Measurements from ENCODE around the gene BABAM2. TPM values are rescaled to one million over a fixed set of nuclear protein-coding genes. Genes with fewer than 3 reads are reported as not detected.

Gene BABAM2
- total and polyA plus RNA-seq, 4 donors: 9.9 to 17.0 (median 13.9) TPM

DNA sequence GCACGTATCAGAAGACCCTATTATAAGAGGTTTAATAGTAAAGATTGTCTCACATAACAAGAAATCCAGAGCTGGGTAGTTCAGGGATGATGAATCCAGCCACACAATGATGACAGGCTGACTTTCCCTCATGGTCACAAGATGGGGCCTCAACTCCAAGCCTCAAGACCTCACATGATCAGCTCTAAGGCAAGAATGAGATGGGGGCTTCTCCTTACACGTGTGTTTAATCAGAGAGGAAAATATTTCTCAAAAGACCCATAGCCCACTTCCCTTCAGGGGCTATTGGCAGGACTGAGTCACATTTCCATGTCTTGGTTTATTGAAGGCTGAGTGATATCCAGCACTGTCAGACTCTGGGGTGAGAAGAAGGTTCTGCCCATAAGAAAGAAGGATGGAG lies 402.0 kb downstream of the BABAM2 start:
- no peak for TF ChIP-seq RXRA (IDR thresholded peaks at IDR 0.05)
- no peak for TF ChIP-seq CTCF (IDR thresholded peaks at IDR 0.05; ENCODE audit: low read depth, low read length, missing input control)
- no peak for TF ChIP-seq RAD21 (IDR thresholded peaks at IDR 0.05)
- no peak for TF ChIP-seq EGR1 (IDR thresholded peaks at IDR 0.05; ENCODE audit: low read depth in 2 of 2)
- TF ChIP-seq, protein P1, sequence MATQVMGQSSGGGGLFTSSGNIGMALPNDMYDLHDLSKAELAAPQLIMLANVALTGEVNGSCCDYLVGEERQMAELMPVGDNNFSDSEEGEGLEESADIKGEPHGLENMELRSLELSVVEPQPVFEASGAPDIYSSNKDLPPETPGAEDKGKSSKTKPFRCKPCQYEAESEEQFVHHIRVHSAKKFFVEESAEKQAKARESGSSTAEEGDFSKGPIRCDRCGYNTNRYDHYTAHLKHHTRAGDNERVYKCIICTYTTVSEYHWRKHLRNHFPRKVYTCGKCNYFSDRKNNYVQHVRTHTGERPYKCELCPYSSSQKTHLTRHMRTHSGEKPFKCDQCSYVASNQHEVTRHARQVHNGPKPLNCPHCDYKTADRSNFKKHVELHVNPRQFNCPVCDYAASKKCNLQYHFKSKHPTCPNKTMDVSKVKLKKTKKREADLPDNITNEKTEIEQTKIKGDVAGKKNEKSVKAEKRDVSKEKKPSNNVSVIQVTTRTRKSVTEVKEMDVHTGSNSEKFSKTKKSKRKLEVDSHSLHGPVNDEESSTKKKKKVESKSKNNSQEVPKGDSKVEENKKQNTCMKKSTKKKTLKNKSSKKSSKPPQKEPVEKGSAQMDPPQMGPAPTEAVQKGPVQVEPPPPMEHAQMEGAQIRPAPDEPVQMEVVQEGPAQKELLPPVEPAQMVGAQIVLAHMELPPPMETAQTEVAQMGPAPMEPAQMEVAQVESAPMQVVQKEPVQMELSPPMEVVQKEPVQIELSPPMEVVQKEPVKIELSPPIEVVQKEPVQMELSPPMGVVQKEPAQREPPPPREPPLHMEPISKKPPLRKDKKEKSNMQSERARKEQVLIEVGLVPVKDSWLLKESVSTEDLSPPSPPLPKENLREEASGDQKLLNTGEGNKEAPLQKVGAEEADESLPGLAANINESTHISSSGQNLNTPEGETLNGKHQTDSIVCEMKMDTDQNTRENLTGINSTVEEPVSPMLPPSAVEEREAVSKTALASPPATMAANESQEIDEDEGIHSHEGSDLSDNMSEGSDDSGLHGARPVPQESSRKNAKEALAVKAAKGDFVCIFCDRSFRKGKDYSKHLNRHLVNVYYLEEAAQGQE (IDR thresholded peaks at IDR 0.05): no peak
- no peak for TF ChIP-seq HNF4G (IDR thresholded peaks at IDR 0.05)
- TF ChIP-seq, protein P2, sequence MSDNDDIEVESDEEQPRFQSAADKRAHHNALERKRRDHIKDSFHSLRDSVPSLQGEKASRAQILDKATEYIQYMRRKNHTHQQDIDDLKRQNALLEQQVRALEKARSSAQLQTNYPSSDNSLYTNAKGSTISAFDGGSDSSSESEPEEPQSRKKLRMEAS (IDR thresholded peaks at IDR 0.05): no peak
- no peak for TF ChIP-seq FOXA2 (IDR thresholded peaks at IDR 0.05)
- TF ChIP-seq SP1 (IDR thresholded peaks at IDR 0.05): no peak
- no peak for TF ChIP-seq JUND (IDR thresholded peaks at IDR 0.05)
- no peak for TF ChIP-seq YY1 (IDR thresholded peaks at IDR 0.05)
- no peak for TF ChIP-seq HNF4A (conservative IDR thresholded peaks at IDR 0.05)
- no peak for TF ChIP-seq NR2F2 (IDR thresholded peaks at IDR 0.05)
- TF ChIP-seq GABPA (IDR thresholded peaks at IDR 0.05 in 1 of 2, conservative IDR thresholded peaks at IDR 0.05 in 1 of 2): no peak
- TF ChIP-seq FOXA1 (IDR thresholded peaks at IDR 0.05): no peak
- TF ChIP-seq TAF1 (conservative IDR thresholded peaks at IDR 0.05): no peak
- WGBS: 87% methylated on average over 2 of the region's 2 CpGs
- H3K27me3 ChIP-seq (ENCODE audit: control insufficient read depth in 4 of 4, insufficient read depth in 4 of 4, low read length in 3 of 4): no peaks in the 10 kb centered on the region
- no peak for DNase-seq (ENCODE audit: low spot score)
- H3K9ac ChIP-seq (ENCODE audit: low read depth in 1 of 2, low read length in 2 of 2): no peak overlapping the region
- H3K27ac ChIP-seq (ENCODE audit: low read depth in 1 of 2, low read length in 2 of 2): no peak overlapping the region
- no peaks in the 10 kb centered on the region for H3K4me1 ChIP-seq (ENCODE audit: control insufficient read depth in 4 of 4, insufficient read depth in 4 of 4, low read length in 3 of 4)
- no peaks in the 10 kb centered on the region for H3K9me3 ChIP-seq (ENCODE audit: control insufficient read depth in 4 of 4, low read length in 3 of 4)
- H3K4me3 ChIP-seq (ENCODE audit: low read depth in 1 of 3, low read length in 3 of 3): no peak overlapping the region
- no peaks in the 10 kb centered on the region for H3K36me3 ChIP-seq (ENCODE audit: control insufficient read depth in 4 of 4, insufficient read depth in 3 of 4, low read depth in 1 of 4, low read length in 3 of 4)

DNA sequence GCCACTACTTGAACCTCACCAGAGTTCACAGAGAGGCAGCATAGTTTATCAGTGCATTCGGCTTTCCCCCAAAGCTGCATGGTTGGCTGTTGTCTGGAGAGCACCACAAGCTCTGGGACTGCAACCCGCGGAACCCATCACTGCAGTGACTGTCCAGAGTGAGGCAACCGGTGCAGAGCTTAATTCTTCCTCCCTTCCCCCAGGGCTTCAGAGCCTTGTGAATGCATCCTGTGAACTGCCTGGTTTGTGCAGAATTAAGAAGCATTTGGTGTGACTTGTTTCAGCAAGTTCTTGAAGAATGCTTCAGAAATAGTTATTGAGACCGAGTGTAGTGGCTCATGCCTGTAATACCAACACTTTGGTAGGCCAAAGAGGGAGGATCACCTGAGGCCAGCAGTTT lies 402.9 kb downstream of the BABAM2 start:
- H3K9ac ChIP-seq (ENCODE audit: low read depth in 1 of 2, low read length in 2 of 2): no peak overlapping the region
- H3K36me3 ChIP-seq (ENCODE audit: control insufficient read depth in 4 of 4, insufficient read depth in 3 of 4, low read depth in 1 of 4, low read length in 3 of 4): no peaks in the 10 kb centered on the region
- H3K9me3 ChIP-seq (ENCODE audit: control insufficient read depth in 4 of 4, low read length in 3 of 4): no peaks in the 10 kb centered on the region
- TF ChIP-seq NR2F2 (IDR thresholded peaks at IDR 0.05): no peak
- TF ChIP-seq RAD21 (IDR thresholded peaks at IDR 0.05): no peak
- no peak for TF ChIP-seq SP1 (IDR thresholded peaks at IDR 0.05)
- no peak for DNase-seq (ENCODE audit: low spot score)
- WGBS: 85% methylated on average over 5 of the region's 5 CpGs
- no peak overlapping the region for H3K27ac ChIP-seq (ENCODE audit: low read depth in 1 of 2, low read length in 2 of 2)
- H3K4me1 ChIP-seq (ENCODE audit: control insufficient read depth in 4 of 4, insufficient read depth in 4 of 4, low read length in 3 of 4): no peaks in the 10 kb centered on the region
- H3K4me3 ChIP-seq (ENCODE audit: low read depth in 1 of 3, low read length in 3 of 3): no peak overlapping the region
- no peaks in the 10 kb centered on the region for H3K27me3 ChIP-seq (ENCODE audit: control insufficient read depth in 4 of 4, insufficient read depth in 4 of 4, low read length in 3 of 4)

Data from liver (tissue), 9 donors.